Measurements from ENCODE around the gene SPINT1.

The SPINT1 gene

GRCh38 chr15:40863660-40864270 lies 19.9 kb downstream of the SPINT1 start:
- DNase-seq (ENCODE audit: low read depth), result no peak
- no peak for TF ChIP-seq CTCF (IDR thresholded peaks at IDR 0.05; ENCODE audit: low read depth, low read length, missing control alignments)
- in situ Hi-C loops (cut with HindIII; ENCODE audit: low sequenced_read_pairs), result no loop called here
- no peak overlapping the region for H3K4me3 ChIP-seq (ENCODE audit: low read depth, low read length)

- no peak for DNase-seq (ENCODE audit: low read depth)
- H3K4me3 ChIP-seq (ENCODE audit: low read depth, low read length), result no peak overlapping the region
- in situ Hi-C loops (cut with HindIII; ENCODE audit: low sequenced_read_pairs), result no loop called here
- TF ChIP-seq CTCF (IDR thresholded peaks at IDR 0.05; ENCODE audit: low read depth, low read length, missing control alignments), result no peak
Measured at GRCh38 chr15:40867199-40867598, 23.4 kb downstream of the SPINT1 start.

- no peak for TF ChIP-seq CTCF (IDR thresholded peaks at IDR 0.05; ENCODE audit: low read depth, low read length, missing control alignments)
- in situ Hi-C loops (cut with HindIII; ENCODE audit: low sequenced_read_pairs), result no loop called here
Measured at GRCh38 chr15:40869686-40870085, 25.8 kb downstream of the SPINT1 start.

GRCh38 chr15:40870716-40871115 lies 26.9 kb downstream of the SPINT1 start:
- in situ Hi-C loops (cut with HindIII; ENCODE audit: low sequenced_read_pairs), result no loop called here
- no peak for TF ChIP-seq CTCF (IDR thresholded peaks at IDR 0.05; ENCODE audit: low read depth, low read length, missing control alignments)
- H3K4me3 ChIP-seq (ENCODE audit: low read depth, low read length), result no peak overlapping the region
- DNase-seq (ENCODE audit: low read depth), result no peak

More at GRCh38 chr15:40869686-40870085, 25.8 kb downstream of the SPINT1 start:
- no peak for DNase-seq (ENCODE audit: low read depth)
- no peak overlapping the region for H3K4me3 ChIP-seq (ENCODE audit: low read depth, low read length)

GRCh38 chr15:40871749-40872617 lies 28.1 kb downstream of the SPINT1 start:
- no peak overlapping the region for H3K4me3 ChIP-seq (ENCODE audit: low read depth, low read length)
- TF ChIP-seq CTCF (IDR thresholded peaks at IDR 0.05; ENCODE audit: low read depth, low read length, missing control alignments), result no peak
- in situ Hi-C loops (cut with HindIII; ENCODE audit: low sequenced_read_pairs), result no loop called here
- no peak for DNase-seq (ENCODE audit: low read depth)

GRCh38 chr15:40872791-40873693 lies 29.2 kb downstream of the SPINT1 start:
- no peak for DNase-seq (ENCODE audit: low read depth)
- no peak for TF ChIP-seq CTCF (IDR thresholded peaks at IDR 0.05; ENCODE audit: low read depth, low read length, missing control alignments)
- peak overlapping the region; percentile 43 for H3K4me3 ChIP-seq (ENCODE audit: low read depth, low read length)
- in situ Hi-C loops (cut with HindIII; ENCODE audit: low sequenced_read_pairs), result no loop called here
